HL-60/S4 treated with phorbol 12-myristate 13-acetate at 8.2 ng/mL for 4 days and 3 days (cell line): Measurements from ENCODE around the gene TOMM20L.
"Not testable (repeated sequence)": the region's sequence is repeated elsewhere in the genome, so short reads cannot be mapped to it uniquely, and the experiment has no call there.

Source experiments
- in situ Hi-C: fragments of 300-500 bp; cut with MboI; formaldehyde crosslinking; loops from 2 replicates; pipeline ENCODE4 v1.15.0; 2022; ENCODE audit warnings: low sequenced_read_pairs

Gene TOMM20L

DNA sequence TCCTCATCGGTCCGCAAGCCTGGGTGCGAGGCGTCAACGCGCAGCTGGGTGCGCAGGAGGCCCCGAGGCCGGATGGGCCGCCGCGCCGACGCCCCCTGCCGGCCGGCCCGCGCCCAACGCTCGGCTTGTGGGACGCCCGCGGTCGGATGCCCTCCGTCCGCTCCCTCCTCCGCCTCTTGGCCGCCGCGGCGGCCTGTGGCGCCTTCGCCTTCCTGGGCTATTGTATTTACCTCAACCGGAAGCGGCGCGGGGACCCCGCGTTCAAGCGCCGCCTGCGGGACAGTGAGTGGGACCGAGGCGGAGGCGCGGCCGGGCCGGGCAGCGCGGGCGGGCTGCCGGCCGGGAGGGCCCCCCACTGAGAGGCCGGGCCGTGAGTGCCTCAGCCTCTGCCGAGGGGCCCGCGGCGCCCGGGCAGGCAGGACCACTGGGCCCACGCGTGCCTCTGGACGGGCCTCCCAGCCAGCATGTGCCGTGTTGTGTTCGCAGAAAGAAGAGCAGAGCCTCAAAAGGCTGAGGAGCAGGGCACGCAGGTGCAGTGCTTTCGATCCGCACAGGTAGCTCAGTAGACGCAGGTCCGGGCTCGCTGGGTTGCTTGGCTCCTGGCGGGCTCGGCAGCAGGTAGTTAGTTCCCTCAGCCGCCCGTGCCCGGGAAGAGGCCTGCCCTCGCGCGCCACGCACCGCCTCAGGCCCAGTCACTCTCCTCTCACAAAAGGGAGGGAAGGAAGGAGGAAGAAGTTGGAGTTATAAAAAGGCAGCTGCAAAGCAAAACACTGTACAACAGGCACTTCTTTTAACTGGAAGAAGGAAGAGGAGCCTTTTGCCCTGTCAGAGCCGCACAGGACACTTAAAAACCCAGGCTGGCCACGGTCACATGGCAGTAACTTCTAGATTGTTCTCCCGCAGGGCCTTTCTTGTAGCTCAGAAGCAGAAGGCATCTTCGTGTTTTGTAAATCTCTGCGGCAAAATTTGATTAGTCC is at the start of gene TOMM20L:
Gene TOMM20L (plus strand): TSS at position 119 of the 977 bp plus-strand sequence. CDS start 28 bp downstream, at position 147.
- in situ Hi-C loops = no loop called here

DNA sequence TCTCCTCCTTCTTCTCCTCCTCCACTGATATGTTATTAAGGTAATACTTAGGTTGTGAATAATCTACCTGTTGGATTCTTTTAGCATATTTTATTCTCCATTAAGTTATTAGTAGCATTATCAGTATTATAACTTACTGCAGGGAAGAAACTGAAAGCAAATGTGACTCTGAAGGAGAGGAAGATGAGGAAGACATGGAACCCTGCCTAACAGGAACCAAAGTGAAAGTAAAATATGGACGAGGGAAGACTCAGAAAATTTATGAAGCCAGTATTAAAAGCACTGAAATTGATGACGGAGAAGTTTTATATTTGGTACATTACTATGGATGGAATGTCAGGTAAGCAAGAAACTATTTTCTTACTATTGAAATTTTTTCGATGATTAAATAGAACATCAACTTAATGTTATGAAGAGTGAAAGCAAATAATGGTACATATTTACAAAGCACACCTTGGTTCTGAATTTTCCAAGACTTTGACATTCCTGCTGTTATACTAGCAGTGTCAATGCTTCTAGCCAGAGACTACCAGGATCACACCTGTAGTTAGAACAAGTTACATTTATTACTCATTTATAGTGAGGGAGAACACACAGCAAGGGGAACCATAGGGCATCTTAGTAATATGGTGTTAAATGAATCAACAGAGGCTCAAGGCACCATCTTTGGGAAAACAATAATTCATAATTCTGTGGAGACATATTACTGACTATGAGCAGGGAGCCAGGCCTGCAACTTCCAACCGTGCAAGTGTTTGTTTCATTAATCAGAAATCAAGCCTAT is 42.0 kb upstream of the TOMM20L start:
- in situ Hi-C loops = no loop called here

DNA sequence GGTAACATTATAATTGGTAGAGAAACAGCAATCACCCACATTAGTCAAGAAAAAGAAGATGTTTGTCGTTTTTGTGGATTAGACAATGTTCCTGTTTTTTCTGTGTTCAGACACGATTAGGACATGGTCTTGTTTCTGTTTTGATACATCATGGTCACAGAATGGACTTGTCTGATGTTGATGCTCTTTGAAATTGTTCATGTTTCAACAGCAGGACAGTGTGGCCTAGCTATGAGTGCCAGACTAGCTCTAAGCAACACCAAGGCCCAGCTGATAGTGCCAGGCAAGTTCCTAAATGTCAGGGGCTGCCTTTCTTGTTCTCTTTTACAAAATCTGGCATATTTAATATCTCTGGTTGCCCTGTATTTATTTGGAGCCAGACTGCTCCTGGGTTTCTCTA is 40.9 kb upstream of the TOMM20L start:
- in situ Hi-C loops = no loop called here

GRCh38 chr14:58356268-58356667 is 39.5 kb upstream of the TOMM20L start:
- in situ Hi-C loops = no loop called here

DNA sequence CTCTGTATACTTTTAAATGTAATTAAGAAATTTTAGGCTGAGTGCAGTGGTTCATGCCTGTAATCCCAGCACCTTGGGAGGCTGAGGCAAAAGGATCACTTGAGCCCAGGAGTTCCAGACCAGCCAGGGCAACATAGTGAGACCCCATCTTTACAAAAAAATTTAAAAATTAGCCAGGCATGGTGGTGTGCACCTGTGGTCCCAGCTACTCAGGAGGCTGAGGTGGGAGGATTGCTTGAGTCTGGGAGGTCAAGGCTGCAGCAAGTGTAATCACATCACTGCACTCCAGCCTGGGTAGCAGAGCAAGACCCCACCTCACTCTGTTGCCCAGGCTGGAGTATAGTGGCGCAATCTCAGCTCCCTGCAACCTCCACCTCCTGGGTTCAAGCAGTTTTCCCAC is 33.5 kb upstream of the TOMM20L start:
- in situ Hi-C loops = not testable (repeated sequence)

DNA sequence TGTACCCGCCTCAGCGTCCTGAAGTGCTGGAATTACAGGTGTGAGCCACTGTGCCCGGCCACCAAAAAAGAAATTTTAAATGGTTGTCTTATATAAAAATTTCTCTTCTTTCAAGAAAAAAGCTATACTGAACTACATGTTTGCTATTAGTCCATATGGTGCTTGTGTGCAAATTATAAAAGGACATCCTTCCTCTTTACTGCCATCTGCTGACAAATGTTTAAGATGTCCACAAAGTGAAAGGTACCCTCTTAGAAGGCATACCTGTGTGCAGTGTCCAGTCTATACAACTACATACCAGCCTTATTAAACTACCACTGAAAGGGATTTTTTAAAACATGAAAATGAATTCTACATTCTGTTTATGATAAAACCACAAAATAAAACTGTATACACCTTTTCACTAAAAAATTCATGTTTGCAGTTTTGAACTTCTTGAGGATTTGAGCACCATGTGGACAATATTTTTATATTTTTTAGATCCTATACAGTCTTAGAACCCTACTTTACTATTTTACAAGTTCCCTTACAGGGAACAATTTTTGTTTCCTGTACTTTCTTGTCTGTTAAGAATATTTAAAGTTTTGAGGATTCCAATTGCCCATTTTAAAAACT is 32.8 kb upstream of the TOMM20L start:
- in situ Hi-C loops = no loop called here

DNA sequence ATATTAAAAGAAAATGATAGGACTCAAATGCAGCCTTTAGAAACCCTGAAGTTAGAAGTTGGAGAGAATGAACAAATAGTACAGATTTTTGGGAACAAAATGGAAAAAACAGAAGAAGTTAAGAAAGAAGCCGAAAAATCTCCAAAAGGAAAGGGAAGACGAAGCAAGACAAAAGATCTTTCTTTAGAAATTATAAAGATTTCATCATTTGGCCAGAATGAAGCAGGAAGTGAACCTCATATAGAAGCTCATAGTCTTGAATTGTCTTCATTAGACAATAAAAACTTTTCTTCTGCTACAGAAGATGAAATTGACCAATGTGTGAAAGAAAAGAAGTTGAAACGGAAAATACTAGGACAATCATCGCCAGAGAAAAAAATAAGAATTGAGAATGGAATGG is 31.4 kb upstream of the TOMM20L start:
- in situ Hi-C loops = no loop called here

- in situ Hi-C loops = no loop called here
Observed at GRCh38 chr14:58367296-58367695, 28.4 kb upstream of the TOMM20L start.

GRCh38 chr14:58368956-58369355 is 26.8 kb upstream of the TOMM20L start:
- in situ Hi-C loops = no loop called here

- in situ Hi-C loops = no loop called here
Observed at GRCh38 chr14:58376791-58377190, 18.9 kb upstream of the TOMM20L start.

DNA sequence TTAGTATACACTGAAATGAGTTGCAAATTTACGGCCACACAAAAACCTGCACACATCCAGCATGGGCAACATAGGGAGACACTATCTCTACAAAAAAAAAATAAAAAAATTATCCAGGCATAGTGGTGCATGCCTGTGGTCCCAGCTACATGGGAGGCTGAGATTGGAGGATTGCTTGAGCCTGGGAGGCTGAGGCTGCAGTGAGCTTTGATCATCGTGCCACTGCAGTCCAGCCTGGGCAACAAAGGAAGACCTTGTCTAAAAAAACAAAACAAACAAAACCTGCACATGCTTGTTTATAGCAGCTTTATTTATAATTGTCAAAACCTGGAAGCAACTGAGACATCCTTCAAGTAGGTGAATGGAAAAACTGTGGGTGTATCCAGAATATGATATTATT is 4.9 kb upstream of the TOMM20L start:
- in situ Hi-C loops = no loop called here

DNA sequence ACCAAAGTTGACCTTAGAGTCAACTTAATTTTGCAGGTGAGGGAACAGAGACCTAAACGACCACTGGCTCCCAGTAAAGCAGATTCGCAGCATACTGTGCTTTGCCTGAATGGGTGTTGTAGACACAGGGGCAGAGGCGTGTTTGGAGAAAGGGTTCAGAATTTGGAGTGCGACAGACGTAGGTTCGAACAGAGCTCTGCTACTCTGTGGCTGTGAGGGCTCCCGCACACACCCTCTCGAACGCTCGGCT is 243 bp upstream of the TOMM20L start:
- in situ Hi-C loops = no loop called here

DNA sequence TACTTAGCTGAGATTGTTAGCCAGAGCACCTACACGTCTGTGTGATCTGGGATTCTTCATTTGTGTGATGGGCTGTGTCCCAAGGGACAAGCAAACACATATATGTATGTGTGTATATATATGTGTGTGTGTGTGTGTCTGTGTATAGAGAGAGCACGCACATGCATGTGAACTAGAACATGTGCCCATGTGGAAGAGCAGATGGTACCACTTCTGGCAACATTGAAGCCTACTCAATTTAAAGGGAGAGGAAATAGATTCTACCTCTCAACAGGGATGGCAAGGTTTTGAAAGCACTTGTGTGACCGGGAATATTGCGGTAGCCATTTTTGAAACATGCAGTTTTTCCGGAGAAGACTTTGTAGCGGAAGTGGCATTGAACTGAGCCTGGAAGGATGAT is 1.4 kb downstream of the TOMM20L start:
- in situ Hi-C loops = no loop called here

GRCh38 chr14:58398495-58398894 is 2.8 kb downstream of the TOMM20L start:
- in situ Hi-C loops = no loop called here

DNA sequence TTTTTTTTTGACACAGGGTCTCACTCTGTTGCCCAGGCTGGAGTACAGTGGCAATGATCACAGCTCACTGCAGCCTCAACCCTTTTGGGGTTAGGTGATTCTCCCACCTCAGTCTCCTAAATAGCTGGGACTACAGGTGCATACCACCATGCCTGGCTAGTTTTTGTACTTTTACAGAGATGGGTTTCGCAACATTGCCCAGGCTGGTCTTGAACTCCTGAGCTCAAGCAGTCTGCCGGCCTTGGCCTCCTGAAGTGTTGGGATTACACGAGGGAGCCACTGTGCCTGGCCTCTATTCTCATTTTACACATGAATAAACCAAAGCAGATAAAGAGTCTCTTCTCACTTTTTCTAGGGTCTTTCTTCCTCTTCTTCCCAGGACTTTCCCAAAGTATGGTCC is 3.2 kb downstream of the TOMM20L start:
- in situ Hi-C loops = no loop called here

GRCh38 chr14:58401587-58401986 is 5.9 kb downstream of the TOMM20L start:
- in situ Hi-C loops = no loop called here

- in situ Hi-C loops = no loop called here
Observed at GRCh38 chr14:58408681-58409215, 13.0 kb downstream of the TOMM20L start.

DNA sequence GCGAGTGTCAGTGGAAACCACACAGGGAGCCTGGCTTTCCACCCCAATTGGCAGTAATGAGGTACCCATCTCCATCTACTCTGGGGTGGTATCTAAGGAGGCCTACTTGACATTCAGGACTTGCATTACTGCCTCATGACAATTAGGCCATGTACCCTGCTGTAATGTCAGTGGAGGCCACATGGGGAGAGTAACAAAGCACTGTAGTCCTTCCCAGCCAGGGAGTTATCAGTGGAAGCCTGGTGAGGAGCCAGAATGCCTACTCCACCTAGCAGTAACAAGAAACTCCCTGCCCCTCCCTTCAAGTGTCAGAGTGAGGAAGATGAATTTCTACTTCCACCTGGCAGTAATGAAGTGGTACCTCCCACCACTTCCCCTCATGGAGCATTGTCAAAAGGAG is 19.1 kb downstream of the TOMM20L start:
- in situ Hi-C loops = no loop called here

DNA sequence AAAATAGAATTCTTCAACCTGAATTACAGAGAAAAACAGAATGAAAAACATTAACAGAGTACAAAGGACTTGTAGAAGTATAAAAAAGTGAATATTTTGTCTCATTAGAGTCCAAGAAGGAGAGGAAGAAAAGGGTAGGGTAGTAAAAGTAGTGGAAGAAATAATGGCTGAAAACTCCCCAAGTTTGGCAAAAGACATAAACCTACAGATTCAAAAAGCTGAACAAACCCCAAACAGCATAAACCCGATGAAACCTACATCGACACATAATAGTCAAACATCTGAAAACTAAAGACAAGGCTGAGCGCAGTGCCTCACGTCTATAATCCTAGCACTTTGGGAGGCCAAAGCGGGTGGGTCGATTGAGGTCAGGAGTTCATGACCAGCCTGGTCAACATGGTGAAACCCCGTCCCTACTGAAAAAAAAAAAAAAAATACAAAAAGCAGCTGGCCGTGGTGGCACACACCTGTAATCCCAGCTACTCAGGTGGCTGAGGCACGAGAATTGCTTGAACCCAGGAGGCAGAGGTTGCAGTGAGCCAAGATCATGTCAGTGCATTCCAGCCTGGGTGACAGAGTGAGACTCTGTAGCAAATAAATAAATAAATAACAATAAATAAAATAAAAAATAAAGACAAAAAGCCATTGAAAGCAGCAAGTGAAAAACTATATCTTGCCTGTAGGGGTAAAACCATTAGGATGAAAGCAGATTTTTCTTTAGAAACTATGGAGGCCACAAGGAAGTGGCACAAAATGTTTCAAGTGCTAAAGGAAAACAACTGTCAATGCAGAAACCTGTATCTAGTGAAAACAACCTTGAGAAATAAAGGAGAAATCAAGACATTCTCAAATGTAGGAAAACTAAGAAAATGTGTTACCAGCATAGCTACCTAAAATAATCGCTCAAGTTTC is 20.2 kb downstream of the TOMM20L start:
- in situ Hi-C loops = no loop called here

DNA sequence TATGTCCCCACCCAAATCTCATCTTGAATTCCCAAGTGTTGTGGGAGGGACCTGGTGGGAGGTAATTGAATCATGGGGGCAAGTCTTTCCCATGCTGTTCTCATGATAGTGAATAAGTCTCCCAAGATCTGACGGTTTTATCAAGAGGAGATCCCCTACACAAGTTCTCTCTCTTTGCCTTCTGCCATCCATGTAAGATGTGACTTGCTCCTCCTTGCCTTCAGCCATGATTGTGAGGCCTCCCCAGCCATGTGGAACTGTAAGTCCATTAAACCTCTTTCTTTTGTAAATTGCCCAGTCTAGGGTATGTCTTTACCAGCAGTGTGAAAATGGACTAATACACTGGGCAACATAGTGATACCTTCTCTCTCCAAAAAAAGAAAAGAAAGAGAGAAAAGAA is 21.2 kb downstream of the TOMM20L start:
- in situ Hi-C loops = not testable (repeated sequence)
